Measurements from ENCODE around the gene MCM8.

- TF ChIP-seq POLR2AphosphoS5 (IDR thresholded peaks at IDR 0.05) (no peak), CTCF (IDR thresholded peaks at IDR 0.05) (no peak), EP300 (IDR thresholded peaks at IDR 0.05) (no peak)
Measured at GRCh38 chr20:5968462-5968861, 18.0 kb downstream of the MCM8 start.
